ENCODE results near the gene CARD19.

The CARD19 gene

DNA sequence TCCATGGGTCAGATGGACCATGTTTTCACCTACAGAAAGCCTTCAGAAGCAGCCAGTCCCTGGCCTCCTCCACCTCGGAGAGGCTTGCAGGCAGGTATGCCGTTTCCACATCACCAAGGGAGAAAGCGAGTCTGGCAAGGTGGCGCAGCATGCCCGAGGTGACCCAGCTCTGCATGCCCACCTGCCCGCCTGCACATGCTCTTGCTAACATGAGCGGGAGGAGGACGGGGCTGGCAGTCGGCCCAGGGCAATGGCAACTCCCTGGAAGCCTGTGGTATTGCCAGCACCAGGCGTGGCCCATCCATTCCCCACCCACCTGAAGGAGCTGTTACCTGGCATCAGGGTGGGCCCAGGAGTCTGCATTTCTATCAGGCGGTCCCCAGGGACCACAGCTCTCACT, 41.3 kb downstream of the CARD19 start:
- H3K9me2 ChIP-seq (replicated peaks; ENCODE audit: control insufficient read depth, low read length), result no peaks in the 10 kb centered on the region
- TF ChIP-seq, protein P1, sequence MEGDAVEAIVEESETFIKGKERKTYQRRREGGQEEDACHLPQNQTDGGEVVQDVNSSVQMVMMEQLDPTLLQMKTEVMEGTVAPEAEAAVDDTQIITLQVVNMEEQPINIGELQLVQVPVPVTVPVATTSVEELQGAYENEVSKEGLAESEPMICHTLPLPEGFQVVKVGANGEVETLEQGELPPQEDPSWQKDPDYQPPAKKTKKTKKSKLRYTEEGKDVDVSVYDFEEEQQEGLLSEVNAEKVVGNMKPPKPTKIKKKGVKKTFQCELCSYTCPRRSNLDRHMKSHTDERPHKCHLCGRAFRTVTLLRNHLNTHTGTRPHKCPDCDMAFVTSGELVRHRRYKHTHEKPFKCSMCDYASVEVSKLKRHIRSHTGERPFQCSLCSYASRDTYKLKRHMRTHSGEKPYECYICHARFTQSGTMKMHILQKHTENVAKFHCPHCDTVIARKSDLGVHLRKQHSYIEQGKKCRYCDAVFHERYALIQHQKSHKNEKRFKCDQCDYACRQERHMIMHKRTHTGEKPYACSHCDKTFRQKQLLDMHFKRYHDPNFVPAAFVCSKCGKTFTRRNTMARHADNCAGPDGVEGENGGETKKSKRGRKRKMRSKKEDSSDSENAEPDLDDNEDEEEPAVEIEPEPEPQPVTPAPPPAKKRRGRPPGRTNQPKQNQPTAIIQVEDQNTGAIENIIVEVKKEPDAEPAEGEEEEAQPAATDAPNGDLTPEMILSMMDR (IDR thresholded peaks at IDR 0.05; ENCODE audit: low read depth, low read length, poor library complexity, severe bottlenecking), result no peak
- TF ChIP-seq EZH2phosphoT487 (IDR thresholded peaks at IDR 0.05; ENCODE audit: borderline replicate concordance, low read length), result no peak
- no peaks in the 10 kb centered on the region for H3K9me3 ChIP-seq (ENCODE audit: control insufficient read depth, insufficient read depth, low read length)
- no peaks in the 10 kb centered on the region for H3K36me3 ChIP-seq (ENCODE audit: control insufficient read depth, low read length)
- H3K4me2 ChIP-seq (ENCODE audit: low read length), result peak overlapping the region; percentile 87
- H3K27ac ChIP-seq (ENCODE audit: low read depth, low read length), result peak overlapping the region; percentile 86
- peak overlapping the region; percentile 63 for H3K4me3 ChIP-seq (ENCODE audit: low read length)
- peaks cover 7% of the 10 kb centered on the region for H3F3A ChIP-seq (ENCODE audit: control insufficient read depth, insufficient read depth)
- peaks cover 84% of the 10 kb centered on the region for H3K4me1 ChIP-seq (ENCODE audit: control insufficient read depth, low read length)
- peaks cover 6% of the 10 kb centered on the region; the same call in 1 of the 2 replicates for H3K27me3 ChIP-seq (ENCODE audit: control insufficient read depth, low read length)
- no peaks in the 10 kb centered on the region for H4K20me1 ChIP-seq (ENCODE audit: control insufficient read depth, insufficient read depth, low read depth, low read length)
- peaks cover 10% of the 10 kb centered on the region for H3K79me2 ChIP-seq (ENCODE audit: control insufficient read depth, low read length)

- Histone ChIP-seq H3K27ac (ENCODE audit: low read depth, low read length) (peak overlapping the region; percentile 86), H3K4me3 (ENCODE audit: low read length) (peak overlapping the region; percentile 63), H3F3A (ENCODE audit: control insufficient read depth, insufficient read depth) (peaks cover 7% of the 10 kb centered on the region), H3K79me2 (ENCODE audit: control insufficient read depth, low read length) (peaks cover 3% of the 10 kb centered on the region), H3K27me3 (ENCODE audit: control insufficient read depth, low read length) (peaks cover 6% of the 10 kb centered on the region; the same call in 1 of the 2 replicates), H3K9me3 (ENCODE audit: control insufficient read depth, insufficient read depth, low read length) (no peaks in the 10 kb centered on the region), H3K4me1 (ENCODE audit: control insufficient read depth, low read length) (peaks cover 81% of the 10 kb centered on the region), H3K36me3 (ENCODE audit: control insufficient read depth, low read length) (no peaks in the 10 kb centered on the region), H3K9me2 (replicated peaks; ENCODE audit: control insufficient read depth, low read length) (no peaks in the 10 kb centered on the region), H4K20me1 (ENCODE audit: control insufficient read depth, insufficient read depth, low read depth, low read length) (no peaks in the 10 kb centered on the region), H3K4me2 (ENCODE audit: low read length) (peak overlapping the region; percentile 87)
- TF ChIP-seq, protein P1 (IDR thresholded peaks at IDR 0.05; ENCODE audit: low read depth, low read length, poor library complexity, severe bottlenecking), result no peak
- no peak for TF ChIP-seq EZH2phosphoT487 (IDR thresholded peaks at IDR 0.05; ENCODE audit: borderline replicate concordance, low read length)
These were observed 42.3 kb downstream of the CARD19 start for GRCh38 chr9:93138171-93138764.

DNA sequence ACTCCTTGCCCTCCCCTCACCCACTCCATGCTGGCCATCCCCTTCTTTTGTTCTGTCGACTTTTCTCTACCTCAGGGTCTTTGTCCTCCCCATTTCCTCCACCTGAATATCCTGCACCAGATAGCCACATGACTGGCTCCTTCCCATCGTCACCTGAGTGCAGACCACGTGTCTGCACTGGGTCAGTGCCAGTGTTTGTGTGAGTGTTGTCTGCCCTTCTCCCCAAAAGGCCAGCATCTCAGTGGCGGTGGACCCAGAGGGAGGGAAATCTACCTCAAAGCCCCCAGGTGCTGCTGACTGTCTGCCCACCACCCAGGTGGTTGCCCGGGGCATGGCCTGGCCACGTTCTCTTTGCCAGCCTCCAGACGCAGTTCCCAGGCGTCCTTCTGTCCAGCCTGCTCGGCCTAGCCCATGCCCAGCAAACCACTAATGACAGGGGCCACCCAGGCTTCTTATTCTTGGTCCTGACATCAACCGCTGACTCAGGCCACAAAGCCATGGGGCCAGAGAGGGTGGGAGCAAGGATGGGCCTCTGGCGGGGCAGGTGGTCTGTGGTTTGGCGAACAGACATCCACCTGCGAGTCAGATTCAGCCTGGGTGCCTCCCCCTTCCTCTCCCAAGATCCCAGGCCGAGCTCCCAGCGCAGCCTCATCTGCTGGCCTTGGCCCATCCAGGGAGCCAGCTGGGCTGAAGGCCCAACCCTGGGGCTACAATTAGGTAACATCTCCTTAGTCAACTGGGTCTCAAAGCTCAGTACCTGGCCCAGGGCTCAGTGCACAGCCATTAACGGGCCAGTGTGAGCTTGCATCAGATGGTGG, 43.6 kb downstream of the CARD19 start:
- Histone ChIP-seq H3K79me2 (ENCODE audit: control insufficient read depth, low read length) (no peaks in the 10 kb centered on the region), H3K27me3 (ENCODE audit: control insufficient read depth, low read length) (peaks cover 5% of the 10 kb centered on the region; the same call in 1 of the 2 replicates), H4K20me1 (ENCODE audit: control insufficient read depth, insufficient read depth, low read depth, low read length) (no peaks in the 10 kb centered on the region), H3K36me3 (ENCODE audit: control insufficient read depth, low read length) (no peaks in the 10 kb centered on the region), H3K4me2 (ENCODE audit: low read length) (peak overlapping the region; percentile 53), H3K27ac (ENCODE audit: low read depth, low read length) (peak overlapping the region; percentile 86), H3K9me3 (ENCODE audit: control insufficient read depth, insufficient read depth, low read length) (no peaks in the 10 kb centered on the region), H3K9me2 (replicated peaks; ENCODE audit: control insufficient read depth, low read length) (no peaks in the 10 kb centered on the region), H3K4me1 (ENCODE audit: control insufficient read depth, low read length) (peaks cover 86% of the 10 kb centered on the region), H3K4me3 (ENCODE audit: low read length) (peak overlapping the region; percentile 33), H3F3A (ENCODE audit: control insufficient read depth, insufficient read depth) (peaks cover 7% of the 10 kb centered on the region)
- TF ChIP-seq, protein P1 (IDR thresholded peaks at IDR 0.05; ENCODE audit: low read depth, low read length, poor library complexity, severe bottlenecking), result no peak
- no peak for TF ChIP-seq EZH2phosphoT487 (IDR thresholded peaks at IDR 0.05; ENCODE audit: borderline replicate concordance, low read length)

Measured in DOHH2 (cell line).